GM23338 (cell line): ENCODE results near the gene NKAIN2. TPM values are rescaled to one million over a fixed set of nuclear protein-coding genes. Genes with fewer than 3 reads are reported as not detected.

ENCODE experiments used
- ATAC-seq: fragments of 200-7000 bp; cut with Tn5 transposase; 3 replicates; pipeline ENCODE4 v1.9.1; 2020
- DNase-seq: peaks from one replicate; pipeline ENCODE4 v3.0.0-alpha.2; 2015; ENCODE audit warnings: low spot score
- H2AFZ ChIP-seq: fragments of 200-600 bp; sonication (generic); 2 replicates; pipeline ENCODE4 v1.8.0; 2016; ENCODE audit warnings: antibody characterized with exemption, mild to moderate bottlenecking, moderate library complexity
- H3F3A ChIP-seq: fragments of 200-600 bp; sonication (generic); replicated peaks from 2 replicates; pipeline ENCODE4 v1.8.0; 2017; ENCODE audit warnings: antibody characterized with exemption, mixed run types, low read depth
- H3K27ac ChIP-seq: fragments of 200-600 bp; sonication (generic); 2 replicates; pipeline ENCODE4 v1.6.1; 2016; ENCODE audit warnings: low read depth
- H3K27me3 ChIP-seq: fragments of 200-600 bp; sonication (generic); 2 replicates; pipeline ENCODE4 v1.8.0; 2016; ENCODE audit warnings: mild to moderate bottlenecking, mixed run types, moderate library complexity; ENCODE audit not compliant: insufficient read depth
- H3K36me3 ChIP-seq: fragments of 200-600 bp; sonication (generic); 2 replicates; pipeline ENCODE4 v1.8.0; 2016; ENCODE audit warnings: mild to moderate bottlenecking; ENCODE audit not compliant: insufficient read depth
- H3K4me1 ChIP-seq: fragments of 200-600 bp; sonication (generic); 2 replicates; pipeline ENCODE4 v1.8.0; 2016; ENCODE audit warnings: mild to moderate bottlenecking, moderate library complexity; ENCODE audit not compliant: insufficient read depth
- H3K4me2 ChIP-seq: fragments of 200-600 bp; sonication (generic); 2 replicates; pipeline ENCODE4 v1.7.1; 2017; ENCODE audit warnings: mixed run types
- H3K4me3 ChIP-seq: fragments of 200-600 bp; sonication (generic); 2 replicates; pipeline ENCODE4 v1.6.1; 2016; ENCODE audit warnings: mixed run types
- H3K79me2 ChIP-seq: fragments of 200-600 bp; sonication (generic); replicated peaks from 2 replicates; pipeline ENCODE4 v1.8.0; 2017; ENCODE audit warnings: mild to moderate bottlenecking; ENCODE audit not compliant: insufficient read depth
- H3K9me2 ChIP-seq: fragments of 200-600 bp; sonication (generic); 2 replicates; pipeline ENCODE4 v1.8.0; 2017; ENCODE audit not compliant: insufficient read depth
- H4K20me1 ChIP-seq: fragments of 200-600 bp; sonication (generic); replicated peaks from 2 replicates; pipeline ENCODE4 v1.8.0; 2017; ENCODE audit warnings: mild to moderate bottlenecking; ENCODE audit not compliant: insufficient read depth
- H3K27ac Mint-ChIP-seq: 2 replicates; pipeline ENCODE4 v1.8.0; 2020; ENCODE audit warnings: inconsistent platforms, mild to moderate bottlenecking, moderate library complexity, mixed read lengths
- H3K27me3 Mint-ChIP-seq: 3 replicates; pipeline ENCODE4 v1.8.0; 2022; ENCODE audit warnings: low read depth, mild to moderate bottlenecking, moderate library complexity, mixed read lengths, inconsistent platforms; ENCODE audit not compliant: insufficient read depth, poor library complexity
- H3K36me3 Mint-ChIP-seq: 3 replicates; pipeline ENCODE4 v1.8.0; 2021; ENCODE audit warnings: low read depth, mild to moderate bottlenecking, inconsistent platforms, moderate library complexity, mixed read lengths
- H3K4me1 Mint-ChIP-seq: 3 replicates; pipeline ENCODE4 v1.8.0; 2020; ENCODE audit warnings: mild to moderate bottlenecking, inconsistent platforms, mixed read lengths
- H3K4me3 Mint-ChIP-seq: 3 replicates; pipeline ENCODE4 v1.8.0; 2021; ENCODE audit warnings: moderate library complexity, mild to moderate bottlenecking, inconsistent platforms, mixed read lengths
- H3K9me3 Mint-ChIP-seq: 3 replicates; pipeline ENCODE4 v1.8.0; 2020; ENCODE audit warnings: moderate library complexity, mild to moderate bottlenecking, inconsistent platforms, mixed read lengths
- CREB1 ChIP-seq: fragments of 250-450 bp; sonication (Bioruptor Pico); IDR thresholded peaks from 2 replicates; pipeline ENCODE4 v1.5.0; 2020; ENCODE audit warnings: low read depth, mild to moderate bottlenecking, moderate library complexity
- ETS1 ChIP-seq: IDR thresholded peaks from 2 replicates; pipeline ENCODE4 v1.6.1; 2016; ENCODE audit warnings: antibody characterized with exemption
- EZH2 ChIP-seq: fragments of 200-600 bp; sonication (generic); IDR thresholded peaks from one replicate; pipeline ENCODE4 v1.8.0; 2017; ENCODE audit warnings: antibody characterized with exemption, mild to moderate bottlenecking, low read depth; ENCODE audit not compliant: unreplicated experiment
- EZH2phosphoT487 ChIP-seq: fragments of 200-600 bp; sonication (generic); IDR thresholded peaks from one replicate; pipeline ENCODE4 v1.8.1; 2018; ENCODE audit warnings: antibody characterized with exemption; ENCODE audit not compliant: unreplicated experiment
- JUNB ChIP-seq: IDR thresholded peaks from one replicate; pipeline ENCODE4 v1.6.1; 2016; ENCODE audit warnings: antibody characterized with exemption; ENCODE audit not compliant: unreplicated experiment
- NANOG ChIP-seq: IDR thresholded peaks from 2 replicates; pipeline ENCODE4 v1.6.1; 2016; ENCODE audit warnings: antibody characterized with exemption, borderline replicate concordance
- POLR2AphosphoS5 ChIP-seq: IDR thresholded peaks from 2 replicates; pipeline ENCODE4 v1.6.1; 2016; ENCODE audit warnings: antibody characterized with exemption, low read depth
- STAT1 ChIP-seq: IDR thresholded peaks from one replicate; pipeline ENCODE4 v1.6.1; 2016; ENCODE audit warnings: antibody characterized with exemption; ENCODE audit not compliant: unreplicated experiment
- ZNF114 ChIP-seq: fragments of 250-450 bp; sonication (Bioruptor Pico); IDR thresholded peaks from 2 replicates; pipeline ENCODE4 v1.5.0; 2020; ENCODE audit warnings: mild to moderate bottlenecking, moderate library complexity
- ZNF331 ChIP-seq: fragments of 250-450 bp; sonication (Bioruptor Pico); IDR thresholded peaks from 2 replicates; pipeline ENCODE4 v1.5.0; 2020; ENCODE audit warnings: low read depth, mild to moderate bottlenecking, moderate library complexity
- ZNF462 ChIP-seq: fragments of 250-450 bp; sonication (Bioruptor Pico); IDR thresholded peaks from 2 replicates; pipeline ENCODE4 v1.5.0; 2020; ENCODE audit warnings: mild to moderate bottlenecking, moderate library complexity
- polyA plus RNA-seq: library from polyadenylated mRNA; unstranded; fragments of >200 nt; fragmentation: Nextera tagmentation; extraction: Ambion mirVana; gene quantifications from 2 replicates; pipeline ENCODE4 v1.2.1, GENCODE V29; 2016
- total RNA-seq: library from RNA; depleted of rRNA; stranded (reverse); fragments of >200 nt; shearing (Covaris generic); gene quantifications from 2 replicates; pipeline ENCODE4 v1.2.3, GENCODE V29; 2014
- TF ChIP-seq, protein P1 (sequence below): IDR thresholded peaks from one replicate; pipeline ENCODE4 v1.6.1; 2018; ENCODE audit warnings: antibody characterized with exemption; ENCODE audit not compliant: unreplicated experiment
- TF ChIP-seq, protein P2 (sequence below), 2 experiments: fragments of 200-600 bp in 1 of 2; sonication (generic) in 1 of 2; conservative IDR thresholded peaks; 2 replicates each; pipeline versions ENCODE4 v1.5.1 to v1.6.1; 2016 to 2017; ENCODE audit warnings: antibody characterized with exemption in 2 of 2, low read depth in 2 of 2, mild to moderate bottlenecking in 2 of 2, moderate library complexity in 1 of 2

NKAIN2 gene
- total and polyA plus RNA-seq, 2 experiments from 2014 or later, result 0.39 to 1.1 TPM

GRCh38 chr6:123849406-123849805 is 45.7 kb downstream of the NKAIN2 start:
- no peak overlapping the region for H3K4me2 ChIP-seq
- no peaks in the 10 kb centered on the region for H4K20me1 ChIP-seq
- H3K27ac ChIP-seq, result no peak overlapping the region
- H2AFZ ChIP-seq, result no peak overlapping the region
- H3K36me3 ChIP-seq, result no peaks in the 10 kb centered on the region
- Mint-ChIP-seq H3K36me3 (no peaks in the 10 kb centered on the region), H3K27ac (no peak overlapping the region), H3K9me3 (no peaks in the 10 kb centered on the region; the same call in 2 of the 3 replicates), H3K4me3 (no peak overlapping the region), H3K27me3 (no peaks in the 10 kb centered on the region), H3K4me1 (no peaks in the 10 kb centered on the region)
- DNase-seq (peak; percentile 3), ATAC-seq (no peak; the same call in 2 of the 3 replicates)
- no peaks in the 10 kb centered on the region for H3K27me3 ChIP-seq
- H3K4me3 ChIP-seq, result no peak overlapping the region
- H3K9me2 ChIP-seq, result no peaks in the 10 kb centered on the region
- H3K79me2 ChIP-seq, result no peaks in the 10 kb centered on the region
- no peaks in the 10 kb centered on the region for H3K4me1 ChIP-seq
- no peak for TF ChIP-seq ZNF114 (CRISPR knock-in tag)
- no peak for TF ChIP-seq EZH2phosphoT487
- no peak for TF ChIP-seq JUNB
- no peak for TF ChIP-seq STAT1
- no peak for TF ChIP-seq ZNF331
- no peak for TF ChIP-seq CREB1 (CRISPR knock-in tag)
- TF ChIP-seq ZNF462, result no peak
- no peak for TF ChIP-seq NANOG
- TF ChIP-seq ETS1, result no peak
- TF ChIP-seq, protein P1, sequence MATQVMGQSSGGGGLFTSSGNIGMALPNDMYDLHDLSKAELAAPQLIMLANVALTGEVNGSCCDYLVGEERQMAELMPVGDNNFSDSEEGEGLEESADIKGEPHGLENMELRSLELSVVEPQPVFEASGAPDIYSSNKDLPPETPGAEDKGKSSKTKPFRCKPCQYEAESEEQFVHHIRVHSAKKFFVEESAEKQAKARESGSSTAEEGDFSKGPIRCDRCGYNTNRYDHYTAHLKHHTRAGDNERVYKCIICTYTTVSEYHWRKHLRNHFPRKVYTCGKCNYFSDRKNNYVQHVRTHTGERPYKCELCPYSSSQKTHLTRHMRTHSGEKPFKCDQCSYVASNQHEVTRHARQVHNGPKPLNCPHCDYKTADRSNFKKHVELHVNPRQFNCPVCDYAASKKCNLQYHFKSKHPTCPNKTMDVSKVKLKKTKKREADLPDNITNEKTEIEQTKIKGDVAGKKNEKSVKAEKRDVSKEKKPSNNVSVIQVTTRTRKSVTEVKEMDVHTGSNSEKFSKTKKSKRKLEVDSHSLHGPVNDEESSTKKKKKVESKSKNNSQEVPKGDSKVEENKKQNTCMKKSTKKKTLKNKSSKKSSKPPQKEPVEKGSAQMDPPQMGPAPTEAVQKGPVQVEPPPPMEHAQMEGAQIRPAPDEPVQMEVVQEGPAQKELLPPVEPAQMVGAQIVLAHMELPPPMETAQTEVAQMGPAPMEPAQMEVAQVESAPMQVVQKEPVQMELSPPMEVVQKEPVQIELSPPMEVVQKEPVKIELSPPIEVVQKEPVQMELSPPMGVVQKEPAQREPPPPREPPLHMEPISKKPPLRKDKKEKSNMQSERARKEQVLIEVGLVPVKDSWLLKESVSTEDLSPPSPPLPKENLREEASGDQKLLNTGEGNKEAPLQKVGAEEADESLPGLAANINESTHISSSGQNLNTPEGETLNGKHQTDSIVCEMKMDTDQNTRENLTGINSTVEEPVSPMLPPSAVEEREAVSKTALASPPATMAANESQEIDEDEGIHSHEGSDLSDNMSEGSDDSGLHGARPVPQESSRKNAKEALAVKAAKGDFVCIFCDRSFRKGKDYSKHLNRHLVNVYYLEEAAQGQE, result no peak
- TF ChIP-seq EZH2, result no peak
- no peak for TF ChIP-seq POLR2AphosphoS5
- TF ChIP-seq, protein P2, sequence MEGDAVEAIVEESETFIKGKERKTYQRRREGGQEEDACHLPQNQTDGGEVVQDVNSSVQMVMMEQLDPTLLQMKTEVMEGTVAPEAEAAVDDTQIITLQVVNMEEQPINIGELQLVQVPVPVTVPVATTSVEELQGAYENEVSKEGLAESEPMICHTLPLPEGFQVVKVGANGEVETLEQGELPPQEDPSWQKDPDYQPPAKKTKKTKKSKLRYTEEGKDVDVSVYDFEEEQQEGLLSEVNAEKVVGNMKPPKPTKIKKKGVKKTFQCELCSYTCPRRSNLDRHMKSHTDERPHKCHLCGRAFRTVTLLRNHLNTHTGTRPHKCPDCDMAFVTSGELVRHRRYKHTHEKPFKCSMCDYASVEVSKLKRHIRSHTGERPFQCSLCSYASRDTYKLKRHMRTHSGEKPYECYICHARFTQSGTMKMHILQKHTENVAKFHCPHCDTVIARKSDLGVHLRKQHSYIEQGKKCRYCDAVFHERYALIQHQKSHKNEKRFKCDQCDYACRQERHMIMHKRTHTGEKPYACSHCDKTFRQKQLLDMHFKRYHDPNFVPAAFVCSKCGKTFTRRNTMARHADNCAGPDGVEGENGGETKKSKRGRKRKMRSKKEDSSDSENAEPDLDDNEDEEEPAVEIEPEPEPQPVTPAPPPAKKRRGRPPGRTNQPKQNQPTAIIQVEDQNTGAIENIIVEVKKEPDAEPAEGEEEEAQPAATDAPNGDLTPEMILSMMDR (conservative IDR thresholded peaks at IDR 0.05; ENCODE audit: low read depth in 2 of 2), result no peak
- no peaks in the 10 kb centered on the region for H3F3A ChIP-seq
